Neural progenitor cell (in vitro differentiated cells): ENCODE data around the gene TNFRSF8. TPM values are rescaled to one million over a fixed set of nuclear protein-coding genes. Genes with fewer than 3 reads are reported as not detected.
A peak's percentile ranks its signal among the peaks of the same experiment; 100 is the strongest.

ENCODE experiments used
- DNase-seq: peaks from one replicate; pipeline ENCODE4 v3.0.0-alpha.2; 2016; ENCODE audit warnings: low spot score
- H2AFZ ChIP-seq: fragments of 200-600 bp; sonication (generic); replicated peaks from 2 replicates; pipeline ENCODE4 v1.6.1; 2016; ENCODE audit warnings: antibody characterized with exemption
- H3F3A ChIP-seq: fragments of 200-600 bp; sonication (generic); 2 replicates; pipeline ENCODE4 v1.6.1; 2016; ENCODE audit warnings: antibody characterized with exemption, low read depth
- H3K27ac ChIP-seq: fragments of 200-600 bp; sonication (generic); 2 replicates; pipeline ENCODE4 v1.5.1; 2016; ENCODE audit warnings: mild to moderate bottlenecking
- H3K27me3 ChIP-seq: fragments of 200-600 bp; sonication (generic); 2 replicates; pipeline ENCODE4 v1.6.1; 2016; ENCODE audit warnings: mild to moderate bottlenecking, moderate library complexity
- H3K36me3 ChIP-seq: fragments of 200-600 bp; sonication (generic); 2 replicates; pipeline ENCODE4 v1.5.1; 2016
- H3K4me1 ChIP-seq: fragments of 200-600 bp; sonication (generic); 2 replicates; pipeline ENCODE4 v1.6.1; 2016; ENCODE audit warnings: mixed run types
- H3K4me2 ChIP-seq: fragments of 200-600 bp; sonication (generic); 2 replicates; pipeline ENCODE4 v1.6.1; 2016
- H3K4me3 ChIP-seq: fragments of 200-600 bp; sonication (generic); 2 replicates; pipeline ENCODE4 v1.5.1; 2016
- H3K79me2 ChIP-seq: fragments of 200-600 bp; sonication (generic); 2 replicates; pipeline ENCODE4 v1.6.1; 2016; ENCODE audit warnings: low read depth
- H3K9ac ChIP-seq: fragments of 200-600 bp; sonication (generic); 2 replicates; pipeline ENCODE4 v1.6.1; 2016
- H3K9me3 ChIP-seq: fragments of 200-600 bp; sonication (generic); 2 replicates; pipeline ENCODE4 v1.5.1; 2016; ENCODE audit warnings: low read depth
- H4K20me1 ChIP-seq: fragments of 200-600 bp; sonication (generic); 2 replicates; pipeline ENCODE4 v1.6.1; 2016; ENCODE audit warnings: low read depth
- H3K27ac Mint-ChIP-seq: 3 replicates; pipeline ENCODE4 v1.8.0; 2021; ENCODE audit warnings: mixed read lengths
- H3K27me3 Mint-ChIP-seq: 2 replicates; pipeline ENCODE4 v1.8.0; 2022; ENCODE audit warnings: low read depth, mild to moderate bottlenecking, inconsistent platforms, moderate library complexity, mixed read lengths; ENCODE audit not compliant: insufficient read depth
- H3K36me3 Mint-ChIP-seq: 3 replicates; pipeline ENCODE4 v1.8.0; 2021; ENCODE audit warnings: mixed read lengths
- H3K4me1 Mint-ChIP-seq: 3 replicates; pipeline ENCODE4 v1.8.0; 2021; ENCODE audit warnings: mixed read lengths
- H3K4me3 Mint-ChIP-seq: 3 replicates; pipeline ENCODE4 v1.8.0; 2021; ENCODE audit warnings: mild to moderate bottlenecking, moderate library complexity, mixed read lengths
- H3K9me3 Mint-ChIP-seq: 3 replicates; pipeline ENCODE4 v1.8.0; 2020; ENCODE audit warnings: mixed read lengths
- CTCF ChIP-seq: fragments of 200-600 bp; sonication (generic); IDR thresholded peaks from 2 replicates; pipeline ENCODE4 v1.5.1; 2017; ENCODE audit warnings: antibody characterized with exemption, mild to moderate bottlenecking
- EZH2 ChIP-seq: fragments of 200-600 bp; sonication (generic); IDR thresholded peaks from 2 replicates; pipeline ENCODE4 v1.6.1; 2017; ENCODE audit warnings: antibody characterized with exemption, mild to moderate bottlenecking, moderate library complexity
- EZH2phosphoT487 ChIP-seq: fragments of 200-600 bp; sonication (generic); IDR thresholded peaks from 2 replicates; pipeline ENCODE4 v1.6.1; 2017; ENCODE audit warnings: antibody characterized with exemption
- total RNA-seq: library from RNA; depleted of rRNA; stranded (reverse); fragments of >200 nt; gene quantifications from 2 replicates; pipeline ENCODE4 v1.2.3, GENCODE V29; 2015; ENCODE audit warnings: low replicate concordance

TNFRSF8 gene
- total RNA-seq, 1 donor from 2014 or later, result not detected

- Histone ChIP-seq H3K4me3 (no peak overlapping the region), H3K4me2 (no peak overlapping the region), H3K4me1 (peaks cover 12% of the 10 kb centered on the region), H2AFZ (no peak overlapping the region), H3K79me2 (no peaks in the 10 kb centered on the region), H3K27me3 (no peaks in the 10 kb centered on the region), H3K27ac (no peak overlapping the region), H3K36me3 (no peaks in the 10 kb centered on the region), H3K9me3 (no peaks in the 10 kb centered on the region), H3F3A (peaks cover 5% of the 10 kb centered on the region), H3K9ac (no peak overlapping the region), H4K20me1 (no peaks in the 10 kb centered on the region)
- Mint-ChIP-seq H3K4me1 (peaks cover 36% of the 10 kb centered on the region), H3K4me3 (peak overlapping the region; percentile 4), H3K27me3 (peaks cover 10% of the 10 kb centered on the region), H3K9me3 (no peaks in the 10 kb centered on the region), H3K27ac (peak overlapping the region; percentile 65), H3K36me3 (no peaks in the 10 kb centered on the region)
- no peak for DNase-seq
- TF ChIP-seq EZH2phosphoT487, result no peak
- TF ChIP-seq EZH2, result no peak
- no peak for TF ChIP-seq CTCF
Observed at GRCh38 chr1:12188115-12188514, 125.0 kb downstream of the TNFRSF8 start.

DNA sequence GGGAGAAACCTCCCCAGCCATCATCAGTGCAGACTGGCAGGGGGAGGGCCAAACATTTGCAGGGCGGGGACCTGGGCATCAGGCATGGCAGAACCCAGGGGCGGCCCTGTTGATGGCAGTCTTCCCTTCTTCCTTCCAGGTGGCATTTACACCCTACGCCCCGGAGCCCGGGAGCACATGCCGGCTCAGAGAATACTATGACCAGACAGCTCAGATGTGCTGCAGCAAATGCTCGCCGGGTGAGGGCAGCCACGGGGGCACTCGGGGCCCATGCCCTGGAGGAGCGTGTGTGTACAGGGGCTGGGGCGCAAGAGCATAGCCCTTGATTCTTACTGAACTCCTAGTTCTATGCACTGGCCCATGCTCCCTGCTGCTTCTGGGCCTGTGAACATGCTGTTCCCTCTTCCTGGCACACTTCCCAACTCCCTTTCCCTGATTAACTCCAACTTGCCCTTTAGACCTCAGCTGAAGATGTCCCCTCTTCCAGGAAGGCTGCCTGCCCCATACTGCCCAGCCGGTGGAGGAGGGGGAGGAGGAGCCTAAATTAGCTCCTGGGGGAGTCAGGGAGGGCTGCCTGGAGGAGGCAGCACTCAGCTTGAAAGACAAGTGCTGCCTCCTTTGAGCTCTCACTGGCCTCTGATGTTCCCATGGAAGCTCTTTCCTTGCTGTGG lies 125.7 kb downstream of the TNFRSF8 start:
- no peak overlapping the region for H3K4me2 ChIP-seq

DNA sequence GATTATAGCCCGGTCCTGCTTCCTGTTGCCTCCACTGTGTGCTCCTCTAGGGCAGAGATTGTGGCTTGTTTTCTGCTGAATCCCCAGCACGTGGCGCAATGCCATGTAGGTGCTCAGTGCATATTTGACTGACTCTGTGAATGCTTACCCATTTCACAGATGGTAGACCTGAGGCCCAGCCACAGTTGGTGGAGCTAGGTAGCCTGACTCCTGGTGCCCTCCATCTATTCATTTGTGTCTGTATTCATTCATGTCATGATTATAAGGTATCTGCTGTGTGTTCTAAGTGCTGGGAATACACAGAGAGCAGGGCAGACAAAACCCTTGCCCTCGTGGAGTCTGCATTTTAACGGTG lies 126.2 kb downstream of the TNFRSF8 start:
- Histone ChIP-seq H3K36me3 (no peaks in the 10 kb centered on the region), H3K4me3 (no peak overlapping the region), H3F3A (peaks cover 5% of the 10 kb centered on the region), H4K20me1 (no peaks in the 10 kb centered on the region), H3K4me2 (no peak overlapping the region), H3K79me2 (no peaks in the 10 kb centered on the region), H3K4me1 (peaks cover 6% of the 10 kb centered on the region), H2AFZ (no peak overlapping the region), H3K27me3 (no peaks in the 10 kb centered on the region), H3K9ac (no peak overlapping the region), H3K27ac (no peak overlapping the region), H3K9me3 (no peaks in the 10 kb centered on the region)
- Mint-ChIP-seq H3K4me3 (no peak overlapping the region), H3K36me3 (no peaks in the 10 kb centered on the region), H3K27me3 (peaks cover 10% of the 10 kb centered on the region), H3K4me1 (peaks cover 35% of the 10 kb centered on the region), H3K27ac (peak overlapping the region; percentile 17), H3K9me3 (no peaks in the 10 kb centered on the region)
- no peak for TF ChIP-seq EZH2phosphoT487
- TF ChIP-seq EZH2, result no peak
- no peak for TF ChIP-seq CTCF
- no peak for DNase-seq

More for the DNA sequence above, 125.7 kb downstream of the TNFRSF8 start:
- no peaks in the 10 kb centered on the region for H3K9me3 ChIP-seq
- no peak for TF ChIP-seq EZH2phosphoT487
- no peak for TF ChIP-seq CTCF
- no peak for TF ChIP-seq EZH2
- peaks cover 36% of the 10 kb centered on the region for H3K4me1 Mint-ChIP-seq
- H3K27me3 ChIP-seq, result no peaks in the 10 kb centered on the region
- H3K27ac ChIP-seq, result no peak overlapping the region
- H4K20me1 ChIP-seq, result no peaks in the 10 kb centered on the region
- no peak overlapping the region for H3K9ac ChIP-seq
- H3K36me3 Mint-ChIP-seq, result no peaks in the 10 kb centered on the region
- peaks cover 5% of the 10 kb centered on the region for H3F3A ChIP-seq
- H3K4me3 Mint-ChIP-seq, result no peak overlapping the region
- H3K27me3 Mint-ChIP-seq, result peaks cover 10% of the 10 kb centered on the region
- no peak overlapping the region for H2AFZ ChIP-seq
- DNase-seq, result no peak
- H3K79me2 ChIP-seq, result no peaks in the 10 kb centered on the region
- H3K4me1 ChIP-seq, result peaks cover 11% of the 10 kb centered on the region
- no peaks in the 10 kb centered on the region for H3K36me3 ChIP-seq
- no peaks in the 10 kb centered on the region for H3K9me3 Mint-ChIP-seq
- H3K27ac Mint-ChIP-seq, result no peak overlapping the region
- no peak overlapping the region for H3K4me3 ChIP-seq
